CD4-positive, alpha-beta T cell (primary cell): ENCODE measurements around the gene KRT6B. TPM values are rescaled to one million over a fixed set of nuclear protein-coding genes. Genes with fewer than 3 reads are reported as not detected.
"Not testable (repeated sequence)": the region's sequence is repeated elsewhere in the genome, so short reads cannot be mapped to it uniquely, and the experiment has no call there.

Experiments
- ATAC-seq: fragments of 200-7000 bp; cut with Tn5 transposase; one replicate; pipeline ENCODE4 v1.10.0; 2022; ENCODE audit warnings: mild to moderate bottlenecking; ENCODE audit not compliant: poor library complexity
- CTCF ChIA-PET: fragments of 350-600 bp; sonication (Branson Sonifier 250); formaldehyde crosslinking; loops from one replicate; lab custom pipeline; 2021; ENCODE audit warnings: antibody characterized with exemption, inconsistent platforms; lab: Charles Lee
- POLR2A ChIA-PET: fragments of 350-600 bp; sonication (Branson Sonifier 250); formaldehyde crosslinking; loops from one replicate; lab custom pipeline; 2021; ENCODE audit warnings: antibody characterized with exemption, inconsistent platforms; lab: Charles Lee
- DNase-seq, 14 experiments: peaks; one replicate each; pipeline ENCODE4 v3.0.0-alpha.2; 2013 to 2020; ENCODE audit warnings: mixed read lengths in 2 of 14
- H3K27ac ChIP-seq, 2 donors: one replicate each; pipeline versions ENCODE4 v1.5.1 to v1.7.0; 2013; ENCODE audit warnings: low read length in 2 of 2, low read depth in 1 of 2, mild to moderate bottlenecking in 1 of 2
- H3K27me3 ChIP-seq, 2 experiments: 1 replicate in 1 of 2; 2 replicates in 1 of 2; pipeline versions ENCODE4 v1.6.1 to v1.7.0; 2013; ENCODE audit warnings: low read length in 2 of 2, control low read depth in 1 of 2, mild to moderate bottlenecking in 1 of 2, moderate library complexity in 1 of 2; ENCODE audit not compliant: insufficient read depth in 2 of 2, control insufficient read depth in 1 of 2
- H3K36me3 ChIP-seq: one replicate; pipeline ENCODE4 v1.6.1; 2013; ENCODE audit warnings: low read length, control low read depth; ENCODE audit not compliant: insufficient read depth
- H3K4me1 ChIP-seq: one replicate; pipeline ENCODE4 v1.6.1; 2013; ENCODE audit warnings: low read length, control low read depth; ENCODE audit not compliant: insufficient read depth
- H3K4me3 ChIP-seq: one replicate; pipeline ENCODE4 v1.5.1; 2013; ENCODE audit warnings: mild to moderate bottlenecking, low read length, moderate library complexity
- H3K9me3 ChIP-seq, 2 experiments: 1 replicate in 1 of 2; 2 replicates in 1 of 2; pipeline versions ENCODE4 v1.6.1 to v1.7.0; 2013; ENCODE audit warnings: low read length in 2 of 2, mild to moderate bottlenecking in 2 of 2, control low read depth in 1 of 2, moderate library complexity in 1 of 2; ENCODE audit not compliant: control insufficient read depth in 1 of 2, insufficient read depth in 1 of 2
- H3K27ac Mint-ChIP-seq: one replicate; pipeline ENCODE4 v1.8.0; 2020; ENCODE audit warnings: mixed read lengths
- H3K27me3 Mint-ChIP-seq: one replicate; pipeline ENCODE4 v1.8.0; 2021; ENCODE audit warnings: mixed read lengths
- H3K36me3 Mint-ChIP-seq: one replicate; pipeline ENCODE4 v1.8.0; 2021; ENCODE audit warnings: low read depth, mixed read lengths
- H3K4me1 Mint-ChIP-seq: one replicate; pipeline ENCODE4 v1.8.0; 2021; ENCODE audit warnings: low read depth, mixed read lengths
- H3K4me3 Mint-ChIP-seq: one replicate; pipeline ENCODE4 v1.8.0; 2020; ENCODE audit warnings: mild to moderate bottlenecking, mixed read lengths
- H3K9me3 Mint-ChIP-seq: one replicate; pipeline ENCODE4 v1.8.0; 2020; ENCODE audit warnings: mixed read lengths
- intact Hi-C, 2 experiments: fragments of 100-400 bp; cut with DNase I in 1 of 2; cut with micrococcal nuclease in 1 of 2; formaldehyde crosslinking; loops; one replicate each; pipeline versions ENCODE4 v1.15.1 to v1.9.0; 2023 to 2025; cut with DNase I, micrococcal nuclease
- polyA plus RNA-seq, 2 donors: library from polyadenylated mRNA; unstranded; fragments of 120-200 nt; gene quantifications; one replicate each; pipeline ENCODE4 v1.2.1, GENCODE V29; 2013
- total RNA-seq, 174 experiments: library from RNA in 2 of 174; stranded (reverse) in 2 of 174; gene quantifications; one replicate each; pipeline ENCODE4 v1.2.3 and lab custom pipeline; 2021 to 2026
- TF ChIP-seq, protein P1 (sequence below): fragments of 200-600 bp; IDR thresholded peaks from one replicate; pipeline ENCODE4 v1.8.0; 2022; ENCODE audit warnings: antibody characterized with exemption, mild to moderate bottlenecking

KRT6B gene
- total RNA-seq (not detected), total RNA-seq (lab: John Stamatoyannopoulos, UW) (0 to 0.16 (median 0) reads per million in 172 experiments)
- polyA plus RNA-seq (2013, experiment 1 of 2) = not detected
- not detected for polyA plus RNA-seq (2013, experiment 2 of 2)

DNA sequence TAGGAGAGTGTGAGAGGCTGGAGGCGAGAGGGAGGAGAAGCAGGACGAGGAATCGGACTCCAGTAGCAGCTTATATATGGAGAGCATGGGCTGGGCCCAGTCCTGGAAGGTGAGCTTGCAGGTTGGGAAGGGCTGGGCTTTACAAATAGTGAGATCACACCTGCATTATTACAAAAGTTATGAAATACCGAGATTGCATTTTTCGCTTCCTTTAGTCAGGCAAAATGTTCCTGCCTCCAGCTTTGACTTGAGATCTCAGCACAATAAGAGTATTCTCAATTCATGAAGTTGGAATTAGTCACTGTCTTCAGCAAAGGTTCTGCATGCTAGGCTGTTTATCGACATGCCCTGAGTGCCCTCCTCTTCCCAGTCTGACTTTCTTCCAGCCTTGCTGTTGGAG lies at the start of gene KRT6B:
KRT6B (minus strand) TSS at position 46 of the 400 bp plus-strand sequence. CDS start 68 bp downstream, outside the sequence.
- intact Hi-C loops = no loop called here
- CTCF ChIA-PET = no interaction called here

DNA sequence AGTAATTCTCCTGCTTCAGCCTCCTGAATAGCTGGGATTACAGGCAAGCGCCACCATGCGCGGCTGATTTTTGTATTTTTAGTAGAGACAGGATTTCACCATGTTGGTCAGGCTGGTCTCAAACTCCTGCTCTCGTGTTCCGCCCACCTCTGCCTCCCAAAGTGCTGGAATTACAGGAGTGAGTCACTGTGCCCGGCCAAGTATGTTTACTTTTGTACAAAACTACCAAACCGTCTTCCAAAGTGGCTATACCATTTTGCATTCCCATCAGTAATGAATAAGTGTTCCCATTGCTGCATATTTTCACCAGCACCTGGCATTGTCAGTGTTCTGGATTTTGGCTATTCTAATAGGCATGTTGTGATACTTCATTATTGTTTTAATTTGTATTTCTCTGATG lies 49.5 kb upstream of the KRT6B start:
- Mint-ChIP-seq H3K4me3 (no peak overlapping the region), H3K4me1 (no peaks in the 10 kb centered on the region), H3K27me3 (peaks cover 18% of the 10 kb centered on the region), H3K9me3 (no peaks in the 10 kb centered on the region), H3K36me3 (no peaks in the 10 kb centered on the region), H3K27ac (no peak overlapping the region)
- TF ChIP-seq, protein P1, sequence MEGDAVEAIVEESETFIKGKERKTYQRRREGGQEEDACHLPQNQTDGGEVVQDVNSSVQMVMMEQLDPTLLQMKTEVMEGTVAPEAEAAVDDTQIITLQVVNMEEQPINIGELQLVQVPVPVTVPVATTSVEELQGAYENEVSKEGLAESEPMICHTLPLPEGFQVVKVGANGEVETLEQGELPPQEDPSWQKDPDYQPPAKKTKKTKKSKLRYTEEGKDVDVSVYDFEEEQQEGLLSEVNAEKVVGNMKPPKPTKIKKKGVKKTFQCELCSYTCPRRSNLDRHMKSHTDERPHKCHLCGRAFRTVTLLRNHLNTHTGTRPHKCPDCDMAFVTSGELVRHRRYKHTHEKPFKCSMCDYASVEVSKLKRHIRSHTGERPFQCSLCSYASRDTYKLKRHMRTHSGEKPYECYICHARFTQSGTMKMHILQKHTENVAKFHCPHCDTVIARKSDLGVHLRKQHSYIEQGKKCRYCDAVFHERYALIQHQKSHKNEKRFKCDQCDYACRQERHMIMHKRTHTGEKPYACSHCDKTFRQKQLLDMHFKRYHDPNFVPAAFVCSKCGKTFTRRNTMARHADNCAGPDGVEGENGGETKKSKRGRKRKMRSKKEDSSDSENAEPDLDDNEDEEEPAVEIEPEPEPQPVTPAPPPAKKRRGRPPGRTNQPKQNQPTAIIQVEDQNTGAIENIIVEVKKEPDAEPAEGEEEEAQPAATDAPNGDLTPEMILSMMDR = no peak
- ATAC-seq = no peak
- H3K4me1 ChIP-seq = no peaks in the 10 kb centered on the region
- no peaks in the 10 kb centered on the region for H3K9me3 ChIP-seq
- intact Hi-C loops = no loop called here
- ChIA-PET POLR2A (no interaction called here), CTCF (no interaction called here)
- no peak overlapping the region for H3K27ac ChIP-seq
- H3K27me3 ChIP-seq = peaks cover 2 to 5% of the 10 kb centered on the region in 2 experiments
- H3K4me3 ChIP-seq = no peak overlapping the region
- no peak for DNase-seq
- H3K36me3 ChIP-seq = no peaks in the 10 kb centered on the region

More for the DNA sequence above, at the start of gene KRT6B:
- no peaks in the 10 kb centered on the region for H3K36me3 ChIP-seq
- H3K9me3 ChIP-seq = no peaks in the 10 kb centered on the region
- Mint-ChIP-seq H3K36me3 (no peaks in the 10 kb centered on the region), H3K4me1 (no peaks in the 10 kb centered on the region), H3K9me3 (no peaks in the 10 kb centered on the region), H3K27ac (no peak within 1 kb of the TSS), H3K27me3 (peaks cover 9% of the 10 kb centered on the region), H3K4me3 (no peak within 1 kb of the TSS)
- ATAC-seq (no peak), DNase-seq (no peak)
- H3K4me3 ChIP-seq = no peak within 1 kb of the TSS
- no peaks in the 10 kb centered on the region for H3K27me3 ChIP-seq
- H3K4me1 ChIP-seq = no peaks in the 10 kb centered on the region
- no peak within 1 kb of the TSS for H3K27ac ChIP-seq
- POLR2A ChIA-PET = no interaction called here
- TF ChIP-seq, protein P1 = no peak

DNA sequence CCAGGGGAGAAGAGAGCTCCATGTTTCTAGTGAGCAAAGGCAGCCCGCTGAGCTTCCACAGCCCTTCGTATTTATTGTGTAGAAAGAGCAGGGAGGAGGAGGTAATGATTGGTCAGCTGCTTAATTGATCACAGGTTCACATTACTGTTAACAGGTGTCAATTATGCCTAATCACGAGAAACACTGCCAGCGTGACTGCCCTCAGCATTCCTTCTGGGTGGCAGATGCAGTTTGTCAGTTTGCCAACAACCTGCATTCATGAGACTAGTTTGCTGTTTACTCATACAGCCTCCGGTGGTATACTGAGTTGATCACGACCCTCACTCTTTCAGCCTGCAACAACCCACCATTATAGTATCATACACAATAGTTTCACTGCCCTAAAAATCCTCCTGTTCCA lies 48.6 kb upstream of the KRT6B start:
- H3K9me3 ChIP-seq, H3K27me3 ChIP-seq, H3K4me3 ChIP-seq, POLR2A ChIA-PET, H3K4me1 ChIP-seq, H3K4me3 Mint-ChIP-seq, H3K36me3 Mint-ChIP-seq, H3K9me3 Mint-ChIP-seq, H3K36me3 ChIP-seq, CTCF ChIA-PET, DNase-seq, H3K4me1 Mint-ChIP-seq, ATAC-seq, intact Hi-C loops, H3K27me3 Mint-ChIP-seq, H3K27ac ChIP-seq, H3K27ac Mint-ChIP-seq: not testable (repeated sequence)
